GM20431 (cell line): Measurements from ENCODE around the gene PSMD6.

ENCODE experiments used
- in situ Hi-C: fragments of 300-500 bp; cut with MseI, MboI; formaldehyde crosslinking; loops from one replicate; pipeline ENCODE4 v1.15.0; 2020; ENCODE audit warnings: low sequenced_read_pairs; ENCODE audit not compliant: unreplicated experiment

PSMD6 gene

DNA sequence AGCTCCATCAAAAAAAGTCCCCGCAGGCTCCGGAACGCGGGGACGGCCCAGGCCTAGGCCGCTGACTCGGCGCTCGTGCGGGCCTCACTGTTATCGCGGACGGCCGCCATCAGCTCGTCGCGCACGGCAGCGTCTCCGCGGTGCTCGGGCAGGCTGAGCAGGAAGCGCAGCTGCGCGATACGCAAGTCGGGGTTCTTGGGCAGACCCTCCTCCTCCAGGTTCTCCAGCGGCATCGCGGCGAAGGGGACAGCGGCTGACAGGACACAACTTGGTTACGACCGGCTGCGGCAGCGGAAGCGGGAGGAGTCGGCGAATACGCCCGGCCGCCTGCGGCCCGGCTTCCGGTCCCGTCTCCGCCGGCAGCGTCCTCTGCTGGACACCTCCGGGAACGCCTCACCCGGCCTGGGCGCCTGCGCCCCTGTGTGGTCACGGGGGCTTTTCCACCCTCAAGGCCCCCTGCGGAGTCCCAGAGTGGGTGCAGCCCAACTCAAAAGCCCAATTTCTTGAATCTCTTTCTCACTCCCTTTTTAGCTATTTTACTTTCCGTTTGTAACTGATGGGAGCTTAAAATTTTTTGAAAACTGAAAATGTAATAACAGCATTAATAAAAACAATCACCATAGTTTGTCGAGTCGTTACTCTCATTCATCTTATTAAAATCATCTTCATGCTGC, at the start of gene PSMD6:
TSS of gene PSMD6 (minus strand) at position 308 of the 674 bp plus-strand sequence. CDS start at position 233, 75 bp downstream.
- in situ Hi-C loops, result no loop called here

GRCh38 chr3:64072126-64072525, 48.8 kb upstream of the PSMD6 start:
- in situ Hi-C loops, result no loop called here

DNA sequence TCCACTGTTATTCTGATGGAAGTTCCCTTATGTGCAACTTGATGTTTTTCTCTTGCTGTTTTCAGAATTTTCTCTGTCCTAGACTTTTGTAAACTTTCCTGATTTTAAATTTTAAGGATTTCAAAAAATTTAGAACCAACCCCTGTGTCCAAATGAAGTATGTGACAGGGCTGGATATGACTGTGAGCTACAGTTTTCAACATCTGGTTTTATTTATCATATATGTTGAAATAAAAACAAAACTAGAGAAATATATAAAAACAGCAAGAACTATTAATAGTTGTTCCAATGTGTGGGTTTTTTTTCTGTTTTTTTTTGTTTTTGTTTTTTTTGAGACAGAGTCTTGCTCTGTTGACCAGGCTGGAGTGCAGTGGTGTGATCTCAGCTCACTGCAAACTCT, 47.4 kb upstream of the PSMD6 start:
- in situ Hi-C loops, result no loop called here

- in situ Hi-C loops, result no loop called here
Observed at GRCh38 chr3:64067506-64068346, 44.4 kb upstream of the PSMD6 start.

DNA sequence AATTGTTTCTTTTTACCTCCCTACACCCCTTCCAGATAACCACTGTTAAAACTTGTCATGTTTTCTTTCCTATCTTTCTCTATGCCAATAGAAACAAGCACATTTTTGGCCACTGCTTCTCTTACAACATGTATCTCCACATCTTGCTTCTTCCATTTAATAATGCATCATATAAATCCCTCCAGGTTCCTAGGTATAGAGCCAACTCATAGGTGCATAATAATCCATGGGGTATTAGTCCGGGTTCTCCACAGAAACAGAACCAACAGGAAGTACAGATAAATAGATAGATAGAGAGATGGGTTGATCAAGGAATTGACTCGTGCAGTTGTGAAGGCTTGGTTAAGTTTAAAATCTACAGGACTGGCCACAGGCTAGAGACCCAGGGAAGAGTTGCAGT, 41.5 kb upstream of the PSMD6 start:
- in situ Hi-C loops, result no loop called here

GRCh38 chr3:64063983-64064438, 40.7 kb upstream of the PSMD6 start:
- in situ Hi-C loops, result no loop called here

- in situ Hi-C loops, result no loop called here
Observed at GRCh38 chr3:64063207-64063982, 40.1 kb upstream of the PSMD6 start.

DNA sequence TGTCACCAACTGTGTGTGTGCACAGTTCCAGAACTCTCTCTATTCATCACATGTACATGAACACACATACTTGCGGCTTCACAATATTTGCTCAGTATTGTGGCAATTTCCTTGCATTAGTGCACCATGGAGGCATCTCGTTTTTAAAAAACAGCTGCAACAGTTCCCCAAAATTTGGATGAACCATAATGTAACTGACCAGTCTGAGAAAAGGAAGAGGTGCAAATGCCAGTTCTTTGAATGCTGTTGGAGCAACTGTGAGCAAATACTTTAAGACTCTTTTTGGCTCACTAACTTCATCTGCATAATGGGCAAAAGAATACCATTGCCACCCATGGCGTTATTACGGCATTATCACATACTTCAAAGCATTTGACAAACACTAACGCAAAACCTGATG, 38.3 kb upstream of the PSMD6 start:
- in situ Hi-C loops, result no loop called here

- in situ Hi-C loops, result no loop called here
Observed at GRCh38 chr3:64059484-64060175, 36.3 kb upstream of the PSMD6 start.

GRCh38 chr3:64058566-64058965, 35.3 kb upstream of the PSMD6 start:
- in situ Hi-C loops, result no loop called here

DNA sequence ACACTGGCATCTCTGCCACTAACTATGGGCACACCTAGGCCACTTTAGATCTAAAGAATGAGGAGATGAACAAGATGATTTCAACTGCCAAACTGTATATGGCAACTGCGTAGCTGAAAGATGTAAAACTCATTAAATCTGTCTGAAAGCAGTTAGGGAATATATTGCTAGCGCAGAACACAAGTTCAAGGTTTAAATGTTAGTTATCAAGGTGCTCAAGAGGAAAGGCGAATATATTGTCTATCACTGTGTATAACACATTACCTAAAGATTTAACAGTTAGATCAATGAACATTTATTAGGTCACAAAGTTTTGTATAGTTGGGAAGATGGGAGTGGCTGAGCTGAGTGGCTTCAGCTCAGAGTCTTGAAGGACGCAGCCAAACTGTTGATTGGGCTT, 33.9 kb upstream of the PSMD6 start:
- in situ Hi-C loops, result no loop called here

DNA sequence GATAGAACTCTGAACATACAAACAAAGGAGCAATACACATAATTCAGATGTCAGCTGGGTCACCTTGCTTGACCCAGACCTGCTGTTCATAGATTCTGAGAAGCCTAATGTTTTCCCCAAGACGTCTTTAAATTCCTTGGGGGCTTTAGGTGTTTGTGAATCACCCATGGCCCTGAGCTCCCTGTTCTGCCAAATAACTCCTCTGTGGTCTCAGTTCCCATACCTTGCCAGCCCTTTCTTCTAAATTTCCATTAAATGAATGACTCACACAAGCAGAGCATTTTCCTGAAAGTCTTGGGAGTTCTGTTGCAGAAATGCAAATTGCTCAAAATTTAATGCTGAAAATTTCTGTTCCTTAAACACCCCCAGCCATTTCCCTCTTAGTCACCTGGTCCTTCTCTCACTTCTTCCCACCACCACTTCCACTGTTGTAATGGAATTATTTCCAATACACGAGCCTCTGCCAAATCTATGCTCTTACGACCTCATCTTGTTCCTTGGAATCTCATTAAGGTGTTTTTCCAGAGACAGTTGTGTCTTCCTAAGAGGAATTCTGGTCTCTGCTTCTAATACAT, 33.4 kb upstream of the PSMD6 start:
- in situ Hi-C loops, result no loop called here

DNA sequence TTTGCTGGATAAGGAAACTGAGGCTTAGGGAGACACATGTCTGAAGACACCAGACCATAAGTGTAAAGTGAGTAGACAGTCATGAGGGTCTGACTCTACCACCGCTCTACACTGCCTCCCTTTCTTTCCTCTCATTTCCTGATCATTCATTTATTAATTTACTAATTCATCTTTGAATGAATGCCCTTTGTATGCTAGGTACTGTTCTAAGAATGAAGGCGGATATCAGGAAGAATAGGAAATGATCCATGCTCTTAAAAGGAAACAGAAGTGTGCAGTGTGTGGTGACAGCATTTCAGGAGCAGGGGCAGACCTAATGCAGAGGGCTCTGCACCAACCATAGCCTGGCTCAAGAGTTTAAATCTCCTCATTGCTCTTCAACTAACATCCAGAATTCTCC, 31.8 kb upstream of the PSMD6 start:
- in situ Hi-C loops, result no loop called here

DNA sequence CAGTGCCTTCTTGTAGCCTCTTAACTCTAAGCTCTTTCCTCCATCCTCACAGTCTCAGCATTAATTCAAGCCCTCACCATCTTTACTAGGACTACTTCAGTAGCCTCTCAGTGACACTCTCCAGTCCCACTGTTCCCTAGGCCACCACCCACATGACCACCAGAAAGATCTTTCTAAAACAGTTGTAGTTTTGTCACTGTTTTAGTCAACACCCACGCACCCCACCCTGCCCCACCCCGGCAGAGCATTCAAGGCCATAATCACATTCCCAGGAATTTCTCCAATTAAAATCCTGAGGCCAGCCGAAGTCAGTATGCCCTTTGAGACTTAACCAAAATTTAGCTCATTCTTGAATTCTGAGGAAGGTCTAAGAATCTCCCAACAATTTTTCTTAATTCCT, 31.2 kb upstream of the PSMD6 start:
- in situ Hi-C loops, result no loop called here

DNA sequence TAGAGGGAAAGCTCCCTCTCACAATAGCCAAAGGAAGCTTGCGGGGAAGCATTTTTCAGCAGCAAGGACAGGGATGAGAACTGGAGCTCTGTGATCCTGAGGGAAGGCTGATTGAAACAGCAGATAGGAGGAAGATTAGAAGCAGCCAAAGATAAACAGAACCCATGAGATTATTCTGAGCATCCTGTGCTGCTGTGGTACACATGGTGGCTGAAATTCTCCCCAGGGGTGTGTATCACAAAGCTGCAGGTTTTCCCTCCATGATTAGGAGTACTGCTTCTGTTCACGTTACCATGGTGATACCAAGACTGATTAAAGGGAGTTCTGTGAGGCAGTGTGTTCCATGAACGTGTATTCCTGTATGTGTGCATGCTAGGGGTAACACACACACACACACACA, 30.3 kb upstream of the PSMD6 start:
- in situ Hi-C loops, result no loop called here

DNA sequence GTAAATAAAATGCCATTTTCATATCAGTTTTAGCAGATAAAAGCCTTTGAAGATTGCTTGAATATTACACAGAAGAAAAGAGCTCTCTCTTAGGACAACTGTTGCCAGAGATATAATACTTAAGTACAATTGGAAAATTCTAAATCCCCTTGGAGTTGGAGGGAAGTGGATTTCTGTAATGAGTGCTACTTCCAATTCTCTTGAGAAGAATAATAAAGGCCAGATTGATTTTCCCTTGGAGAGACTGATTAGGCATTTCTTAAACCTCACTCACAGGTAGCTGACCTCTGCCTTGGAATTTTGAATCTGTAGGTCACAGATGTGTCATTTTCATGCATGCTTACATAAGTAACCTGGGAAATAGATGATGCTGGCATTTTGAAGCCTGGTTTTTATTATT, 29.8 kb upstream of the PSMD6 start:
- in situ Hi-C loops, result no loop called here

DNA sequence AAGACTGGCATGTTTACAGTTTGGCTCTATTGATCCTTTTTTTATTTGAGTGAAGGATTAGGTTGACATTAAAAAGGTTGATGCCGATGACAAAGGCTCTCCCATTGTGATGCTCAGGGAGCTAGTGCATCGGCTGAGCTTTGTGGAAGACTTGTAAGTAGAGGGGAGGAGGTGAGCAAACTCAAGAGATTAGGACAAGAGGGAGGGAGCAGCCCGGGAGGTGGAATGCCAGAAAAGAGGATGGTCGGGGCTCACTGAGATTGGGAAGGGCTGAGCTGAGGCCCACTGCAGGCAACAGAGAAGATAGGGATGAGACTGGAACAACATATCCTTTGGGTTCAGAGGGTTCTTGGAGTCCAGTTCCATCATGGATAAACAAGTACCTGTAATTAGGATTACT, 26.5 kb upstream of the PSMD6 start:
- in situ Hi-C loops, result no loop called here

DNA sequence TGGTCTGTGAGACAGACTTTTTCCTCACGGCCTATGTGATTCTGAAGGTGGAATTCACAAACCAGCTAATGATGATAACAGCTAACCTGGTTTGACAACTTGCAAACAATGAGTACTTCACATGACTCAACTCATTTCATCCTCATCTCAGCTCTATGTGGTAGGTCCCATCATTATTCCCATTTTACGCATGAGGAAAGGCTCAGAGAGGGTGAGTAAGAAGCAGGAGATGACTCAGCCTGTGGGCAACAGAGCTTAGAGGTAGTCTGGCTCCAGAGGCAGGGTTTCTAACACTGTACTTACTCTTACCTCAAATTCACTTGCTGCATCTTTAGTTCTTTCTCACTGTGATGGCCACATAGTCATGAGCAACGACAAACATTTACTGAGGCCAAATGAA, 25.8 kb upstream of the PSMD6 start:
- in situ Hi-C loops, result no loop called here

DNA sequence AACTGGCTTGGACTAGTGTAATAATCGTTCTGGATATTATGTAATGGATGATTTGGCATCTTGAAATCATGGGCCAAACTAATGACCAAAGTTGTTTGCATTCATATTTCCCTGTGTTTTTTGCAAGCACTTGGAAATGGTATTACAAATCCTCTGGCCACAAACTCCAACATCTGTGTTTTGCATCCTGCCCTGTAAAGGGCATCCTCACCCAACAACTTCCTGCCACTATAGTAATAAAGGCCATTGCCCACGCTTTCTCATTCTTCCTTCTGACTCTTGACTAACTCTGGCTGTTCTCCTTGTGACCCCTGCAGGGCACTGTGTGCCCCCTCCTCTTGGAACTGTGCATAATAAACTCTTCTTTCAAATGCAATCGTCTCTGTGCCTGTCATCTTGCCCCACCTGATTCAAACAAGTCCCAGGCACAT, 25.4 kb upstream of the PSMD6 start:
- in situ Hi-C loops, result no loop called here

DNA sequence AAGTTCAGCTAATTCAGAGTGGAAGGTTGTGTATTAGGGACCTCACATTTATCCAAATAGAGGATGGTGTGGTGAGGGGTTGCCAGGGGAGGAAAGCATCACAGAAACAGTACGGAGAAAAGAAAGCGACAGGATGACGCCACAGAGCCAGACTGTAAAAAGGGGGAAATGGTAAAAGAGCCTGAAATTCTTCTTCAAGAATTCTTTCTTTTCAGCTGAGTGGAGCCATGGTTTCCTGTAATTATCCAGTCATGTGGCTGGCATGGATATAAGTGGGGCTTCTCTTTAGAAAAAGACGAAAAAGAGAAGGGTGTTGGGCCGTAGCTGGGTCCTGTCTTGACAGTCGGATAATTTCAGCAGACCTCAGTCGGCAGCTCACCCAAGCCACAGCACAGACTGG, 24.5 kb upstream of the PSMD6 start:
- in situ Hi-C loops, result no loop called here
